ENCODE measurements around the gene KLHL40.
"Not testable (repeated sequence)": the region's sequence is repeated elsewhere in the genome, so short reads cannot be mapped to it uniquely, and the experiment has no call there.

DNA sequence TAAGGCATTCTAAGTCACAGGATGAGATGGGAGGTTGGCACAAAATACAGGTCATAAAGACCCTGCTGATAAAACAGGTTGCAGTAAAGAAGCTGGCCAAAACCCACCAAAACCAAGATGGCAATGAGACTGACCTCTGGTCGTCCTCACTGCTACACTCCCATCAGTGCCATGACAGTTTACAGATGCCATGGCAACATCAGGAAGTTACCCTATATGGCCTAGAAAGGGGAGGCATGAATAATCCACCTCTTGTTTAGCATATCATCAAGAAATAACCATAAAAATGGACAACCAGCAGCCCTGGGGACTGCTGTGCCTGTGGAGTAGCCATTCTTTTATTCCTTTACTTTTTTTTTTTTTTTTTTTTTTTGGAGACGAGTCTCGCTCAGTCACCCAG, 37.1 kb downstream of the KLHL40 start:
- TF ChIP-seq, protein P1, sequence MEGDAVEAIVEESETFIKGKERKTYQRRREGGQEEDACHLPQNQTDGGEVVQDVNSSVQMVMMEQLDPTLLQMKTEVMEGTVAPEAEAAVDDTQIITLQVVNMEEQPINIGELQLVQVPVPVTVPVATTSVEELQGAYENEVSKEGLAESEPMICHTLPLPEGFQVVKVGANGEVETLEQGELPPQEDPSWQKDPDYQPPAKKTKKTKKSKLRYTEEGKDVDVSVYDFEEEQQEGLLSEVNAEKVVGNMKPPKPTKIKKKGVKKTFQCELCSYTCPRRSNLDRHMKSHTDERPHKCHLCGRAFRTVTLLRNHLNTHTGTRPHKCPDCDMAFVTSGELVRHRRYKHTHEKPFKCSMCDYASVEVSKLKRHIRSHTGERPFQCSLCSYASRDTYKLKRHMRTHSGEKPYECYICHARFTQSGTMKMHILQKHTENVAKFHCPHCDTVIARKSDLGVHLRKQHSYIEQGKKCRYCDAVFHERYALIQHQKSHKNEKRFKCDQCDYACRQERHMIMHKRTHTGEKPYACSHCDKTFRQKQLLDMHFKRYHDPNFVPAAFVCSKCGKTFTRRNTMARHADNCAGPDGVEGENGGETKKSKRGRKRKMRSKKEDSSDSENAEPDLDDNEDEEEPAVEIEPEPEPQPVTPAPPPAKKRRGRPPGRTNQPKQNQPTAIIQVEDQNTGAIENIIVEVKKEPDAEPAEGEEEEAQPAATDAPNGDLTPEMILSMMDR (IDR thresholded peaks at IDR 0.05; ENCODE audit: poor library complexity, severe bottlenecking): not testable (repeated sequence)
- not testable (repeated sequence) for TF ChIP-seq RAD21 (conservative IDR thresholded peaks at IDR 0.05); EP300 (conservative IDR thresholded peaks at IDR 0.05; ENCODE audit: poor library complexity, severe bottlenecking); POLR2AphosphoS5 (IDR thresholded peaks at IDR 0.05); EZH2 (IDR thresholded peaks at IDR 0.05; ENCODE audit: borderline replicate concordance, insufficient read depth, low read length, poor library complexity, severe bottlenecking); SMC3 (conservative IDR thresholded peaks at IDR 0.05; ENCODE audit: poor library complexity)
